GM04503 (cell line): ENCODE data around the gene GAST.

Experiments
- DNase-seq: peaks from one replicate; pipeline ENCODE4 v3.0.0-alpha.2; 2012; ENCODE audit warnings: low read depth

Gene GAST

DNA sequence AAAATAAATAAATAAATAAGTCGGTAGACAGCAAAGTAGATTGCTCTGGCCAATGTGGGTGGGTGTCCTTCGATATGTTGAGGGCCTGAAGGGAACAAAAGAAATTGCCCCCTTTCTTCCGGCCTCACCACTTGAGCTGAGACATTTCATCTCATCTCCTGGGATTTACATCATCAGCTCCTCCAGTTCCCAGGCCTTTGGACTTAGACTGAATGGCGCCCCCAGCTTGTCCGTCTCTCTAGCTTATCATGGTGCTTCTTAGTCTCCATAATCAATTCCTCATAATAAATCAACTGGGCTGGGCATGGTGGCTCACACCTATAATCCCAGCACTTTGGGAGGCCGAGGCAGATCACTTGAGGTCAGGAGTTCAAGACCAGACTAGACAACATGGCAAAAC, 36.1 kb downstream of the GAST start:
- no peak for DNase-seq

DNA sequence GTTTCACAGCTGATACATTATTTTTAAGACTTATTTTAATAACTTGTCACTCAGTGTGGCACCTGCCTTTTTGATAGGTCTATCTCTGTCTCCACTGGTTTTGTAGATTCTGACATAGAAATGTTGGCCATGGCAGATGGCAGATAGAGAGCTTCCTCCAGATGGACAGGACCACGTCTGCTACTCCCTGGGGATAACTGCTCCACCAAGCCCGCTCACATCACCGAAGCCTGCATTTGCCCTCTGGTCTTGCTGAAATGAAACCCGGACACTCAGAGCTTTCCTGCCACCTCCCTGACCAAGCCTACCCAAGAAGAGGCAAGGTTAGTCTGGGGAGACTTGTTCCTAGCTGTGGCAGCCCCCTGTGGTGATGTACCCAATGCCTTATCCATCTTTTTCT, 38.7 kb downstream of the GAST start:
- no peak for DNase-seq

DNA sequence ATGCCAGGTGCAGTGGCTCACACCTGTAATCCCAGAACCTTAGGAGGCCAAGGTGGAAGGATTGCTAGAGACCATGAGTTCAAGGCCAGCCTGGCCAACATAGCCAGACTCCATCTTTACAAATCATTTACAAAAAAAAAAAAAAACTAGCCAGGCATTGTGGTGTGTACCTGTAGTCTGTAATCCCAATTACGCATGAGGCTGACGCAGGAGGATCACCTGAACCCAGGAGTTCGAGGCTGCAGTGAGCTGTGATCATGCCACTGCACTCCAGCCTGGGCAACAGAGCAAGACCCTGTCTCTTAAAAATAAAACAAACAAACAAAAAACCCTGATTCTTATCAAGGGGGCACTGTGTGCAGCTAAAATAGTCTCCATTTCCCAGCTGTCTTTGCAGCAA, 39.2 kb downstream of the GAST start:
- no peak for DNase-seq

DNA sequence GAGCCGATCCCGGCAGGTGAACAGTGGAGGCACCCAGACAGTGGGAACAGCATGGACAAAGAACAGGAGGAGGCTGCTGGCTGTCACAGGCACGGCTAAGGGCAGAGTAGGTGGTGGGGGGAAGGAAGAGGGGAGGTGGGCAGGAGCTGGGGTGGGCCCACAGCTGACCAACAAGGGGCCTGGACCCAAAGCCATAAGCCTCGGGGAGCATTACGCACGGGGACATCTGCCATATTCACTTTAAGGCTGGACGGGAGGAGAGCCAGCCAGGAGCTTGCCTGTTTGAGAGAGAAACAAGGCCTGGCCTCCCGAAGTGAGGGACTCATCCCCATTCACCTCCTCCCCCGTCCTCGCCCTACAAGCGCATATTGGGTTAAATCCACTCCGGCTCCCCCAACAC, 41.9 kb downstream of the GAST start:
- DNase-seq, result no peak

DNA sequence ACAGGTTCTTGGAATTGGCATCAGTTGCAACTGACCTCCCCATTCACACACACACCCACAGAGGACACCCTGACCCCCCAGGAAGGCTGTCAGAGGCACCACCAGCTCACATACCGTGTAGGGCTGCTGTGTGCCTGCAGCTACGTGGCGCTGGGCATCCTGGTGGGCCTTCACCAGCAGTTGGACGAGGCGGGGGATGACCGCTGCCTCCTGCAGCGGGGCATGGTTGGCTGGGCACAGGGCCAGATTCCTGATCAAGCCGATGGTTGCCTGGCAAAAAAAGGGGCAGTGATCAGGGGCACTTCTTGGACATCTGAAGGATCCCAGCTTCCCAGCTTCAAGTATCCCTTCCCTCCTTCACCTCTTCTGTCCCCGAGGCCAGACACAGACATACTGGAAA, 46.5 kb downstream of the GAST start:
- no peak for DNase-seq

DNA sequence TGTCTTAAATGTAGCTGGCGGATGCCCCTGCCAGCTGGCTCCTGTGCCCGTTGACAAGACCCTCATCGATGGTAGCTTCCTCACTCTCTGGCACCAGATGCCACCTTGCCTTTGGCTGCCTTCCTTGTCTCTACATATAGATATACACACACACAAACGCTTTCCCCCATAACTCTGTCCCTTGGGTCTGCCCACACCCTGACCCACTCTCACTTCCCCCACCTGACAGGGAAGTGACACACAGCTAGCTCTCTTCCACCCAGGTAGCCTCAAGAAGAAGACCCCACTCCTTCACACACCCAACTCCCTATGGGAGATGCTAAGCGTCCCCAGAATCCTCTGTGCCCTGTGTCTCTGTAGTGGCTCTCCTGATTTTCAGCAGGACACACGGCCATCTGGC, 48.7 kb downstream of the GAST start:
- no peak for DNase-seq

DNA sequence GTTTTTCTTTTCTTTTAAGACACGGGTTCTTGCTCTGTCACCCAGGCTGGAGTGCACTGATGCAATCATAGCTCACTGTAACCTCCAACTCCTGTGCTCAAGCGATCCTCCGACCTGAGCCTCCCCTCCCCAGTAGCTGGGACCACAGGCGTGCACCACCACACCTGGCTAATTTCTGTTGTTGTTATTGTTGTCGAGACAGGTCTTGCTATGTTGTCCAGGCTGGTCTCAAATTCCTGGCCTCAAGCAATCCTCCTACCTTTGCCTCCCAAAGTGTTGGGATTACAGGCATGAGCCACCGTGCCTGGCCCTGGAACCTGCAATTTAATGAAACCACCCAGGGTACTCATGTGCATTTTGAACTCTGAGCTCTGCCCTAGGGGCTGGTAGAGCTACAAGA, 50.3 kb downstream of the GAST start:
- no peak for DNase-seq

DNA sequence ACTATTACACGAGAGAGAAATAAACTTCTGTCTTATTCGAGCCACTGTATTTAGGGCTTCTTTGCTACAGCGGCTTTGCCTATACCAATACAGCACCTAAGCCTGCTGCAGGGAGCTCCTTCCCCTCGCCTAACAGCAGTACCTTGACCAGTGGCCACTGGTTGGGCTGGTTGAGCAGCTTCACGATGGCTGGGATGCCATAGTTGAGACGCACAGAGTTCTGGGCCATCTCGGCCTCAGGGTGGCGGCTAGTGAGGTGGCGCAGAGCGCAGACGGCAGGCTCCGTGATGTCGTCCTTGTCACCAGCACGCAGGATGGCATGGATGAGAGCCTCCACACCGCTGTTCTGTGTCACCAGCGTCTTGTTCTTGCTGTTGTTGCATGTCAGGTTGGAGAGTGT, 50.7 kb downstream of the GAST start:
- DNase-seq, result no peak

DNA sequence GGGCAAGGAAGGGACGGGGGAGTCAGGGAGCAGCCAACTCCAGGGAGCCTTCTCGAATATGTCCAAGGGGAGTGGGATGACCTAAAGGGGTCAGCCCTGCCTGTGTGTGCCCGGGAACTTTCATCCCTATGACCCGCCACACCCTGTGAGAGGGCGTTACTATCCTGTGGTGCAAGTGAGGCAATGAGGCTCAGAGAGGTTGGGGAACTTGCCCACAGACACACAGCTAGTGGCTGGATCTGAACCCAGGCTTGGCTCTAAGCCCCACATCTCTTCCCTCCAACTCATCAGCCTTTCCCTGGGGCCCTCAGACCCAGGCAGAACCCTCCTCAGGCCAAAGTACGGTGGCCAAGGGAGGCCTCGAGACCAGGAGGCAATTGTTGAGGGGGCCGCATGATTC, 51.2 kb downstream of the GAST start:
- no peak for DNase-seq
